HG03469 (cell line): ENCODE data around the gene TMEM38B.
"Not testable (repeated sequence)": the region's sequence is repeated elsewhere in the genome, so short reads cannot be mapped to it uniquely, and the experiment has no call there.

Source experiments
- ATAC-seq: cut with Tn5 transposase; IDR thresholded peaks from one replicate; pipeline ENCODE4 v1.9.1; 2021; ENCODE audit warnings: mild to moderate bottlenecking, moderate library complexity, moderate number of reproducible peaks; ENCODE audit not compliant: unreplicated experiment

Gene TMEM38B

GRCh38 chr9:105714020-105714331, 19.6 kb downstream of the TMEM38B start:
- no peak for ATAC-seq

DNA sequence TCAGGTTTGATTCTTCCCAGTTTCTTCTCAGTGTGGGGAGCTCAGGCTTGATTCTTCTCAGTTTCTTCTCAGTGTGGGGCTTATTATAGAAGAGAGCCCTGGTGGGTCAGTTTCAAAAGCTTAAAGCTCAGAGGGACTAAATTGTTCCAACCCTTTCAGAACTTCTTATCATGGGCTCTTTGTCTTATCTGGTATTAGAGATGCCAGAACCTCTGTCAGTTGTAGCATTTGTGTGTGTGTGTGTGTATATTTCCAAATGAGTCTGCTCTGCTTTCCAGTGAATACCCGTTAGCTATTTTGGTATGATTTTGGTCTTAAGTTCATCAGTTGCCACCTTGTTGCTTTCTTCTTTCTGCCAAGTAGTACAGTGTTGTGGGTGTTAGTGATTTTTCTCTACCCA, 21.8 kb downstream of the TMEM38B start:
- no peak for ATAC-seq

DNA sequence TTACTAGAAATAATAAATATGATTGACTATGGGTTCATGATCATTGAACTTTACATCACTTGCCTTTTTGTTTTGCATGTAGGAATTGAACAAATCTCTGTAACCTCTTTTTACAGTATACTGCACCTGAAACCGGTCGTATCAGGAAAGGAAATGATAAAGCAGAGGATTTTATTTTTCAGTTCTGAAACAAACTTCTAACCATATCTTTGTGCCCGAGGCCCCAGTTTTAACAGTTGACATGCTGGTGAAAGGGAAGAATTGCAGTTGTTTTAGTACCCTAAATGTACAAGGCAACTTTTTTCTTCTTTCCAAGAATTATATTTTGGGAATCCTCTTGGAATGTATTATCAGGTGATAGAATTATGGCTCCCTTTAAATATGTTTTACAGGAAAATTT, 27.8 kb downstream of the TMEM38B start:
- ATAC-seq = no peak

DNA sequence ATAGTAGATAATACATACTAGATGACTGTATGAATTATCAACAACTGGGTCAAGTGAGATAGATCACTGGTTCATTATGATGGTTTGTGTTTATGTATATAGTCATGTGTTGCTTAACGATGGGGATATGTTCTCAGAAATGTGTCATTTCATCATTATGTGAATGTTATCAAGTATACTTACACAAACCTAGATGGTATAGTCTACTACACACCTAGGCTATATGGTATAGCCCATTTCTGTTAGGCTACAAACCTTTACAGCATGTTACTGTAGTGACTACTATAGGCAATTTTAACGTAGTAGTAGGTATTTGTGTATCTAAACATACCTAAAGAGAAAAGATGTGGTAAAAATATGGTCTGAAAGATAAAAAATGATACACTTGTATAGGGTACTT, 31.0 kb downstream of the TMEM38B start:
- no peak for ATAC-seq

DNA sequence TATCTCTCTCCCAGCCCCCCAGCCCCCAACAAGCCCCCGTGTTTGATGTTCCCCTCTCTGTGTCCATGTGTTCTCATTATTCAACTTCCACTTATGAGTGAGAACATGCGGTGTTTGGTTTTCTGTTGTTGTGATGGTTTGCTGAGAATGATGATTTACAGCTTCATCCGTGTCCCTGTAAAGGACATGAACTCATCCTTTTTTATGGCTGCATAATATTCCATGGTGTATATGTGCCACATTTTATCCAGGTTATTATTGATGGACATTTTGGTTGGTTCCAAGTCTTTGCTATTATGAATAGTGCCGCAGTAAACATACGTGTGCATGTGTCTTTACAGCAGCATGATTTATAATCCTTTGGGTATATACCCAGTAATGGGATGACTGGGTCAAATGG, 33.9 kb downstream of the TMEM38B start:
- not testable (repeated sequence) for ATAC-seq

GRCh38 chr9:105731420-105731819, 37.1 kb downstream of the TMEM38B start:
- ATAC-seq = not testable (repeated sequence)

GRCh38 chr9:105735366-105735765, 41.0 kb downstream of the TMEM38B start:
- ATAC-seq = no peak

- ATAC-seq = no peak
These were observed 42.9 kb downstream of the TMEM38B start for GRCh38 chr9:105737205-105737604.

DNA sequence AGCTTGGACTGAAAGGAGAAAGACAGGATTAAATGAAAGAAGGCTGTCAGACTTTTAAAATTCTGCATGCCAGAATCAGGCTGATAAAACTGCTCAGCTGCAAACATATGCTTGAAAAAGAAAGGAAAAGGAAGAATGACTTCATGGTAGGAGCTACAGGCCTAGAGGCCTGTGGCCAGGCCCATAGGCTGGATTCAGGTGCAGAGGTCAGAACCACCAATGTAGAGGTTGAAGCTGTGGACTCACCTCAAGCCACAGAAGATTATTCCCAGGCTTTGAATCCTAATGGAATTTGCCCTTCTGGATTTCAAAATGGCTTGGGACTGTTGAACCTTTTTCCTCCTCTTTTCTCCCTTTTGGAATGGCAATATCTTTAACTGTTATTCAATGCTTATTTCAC, 47.7 kb downstream of the TMEM38B start:
- no peak for ATAC-seq

DNA sequence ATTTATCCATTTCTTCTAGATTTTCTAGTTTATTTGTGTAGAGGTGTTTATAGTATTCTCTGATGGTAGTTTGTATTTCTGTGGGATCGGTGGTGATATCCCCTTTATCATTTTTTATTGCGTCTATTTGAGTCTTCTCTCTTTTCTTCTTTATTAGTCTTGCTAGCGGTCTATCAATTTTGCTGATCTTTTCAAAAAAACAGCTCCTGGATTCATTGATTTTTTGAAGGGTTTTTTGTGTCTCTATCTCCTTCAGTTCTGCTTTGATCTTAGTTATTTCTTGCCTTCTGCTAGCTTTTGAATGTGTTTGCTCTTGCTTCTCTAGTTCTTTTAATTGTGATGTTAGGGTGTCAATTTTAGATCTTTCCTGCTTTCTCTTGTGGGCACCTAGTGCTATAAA, 53.0 kb downstream of the TMEM38B start:
- not testable (repeated sequence) for ATAC-seq

- ATAC-seq = no peak
These were observed 57.4 kb downstream of the TMEM38B start for GRCh38 chr9:105751761-105752160.

DNA sequence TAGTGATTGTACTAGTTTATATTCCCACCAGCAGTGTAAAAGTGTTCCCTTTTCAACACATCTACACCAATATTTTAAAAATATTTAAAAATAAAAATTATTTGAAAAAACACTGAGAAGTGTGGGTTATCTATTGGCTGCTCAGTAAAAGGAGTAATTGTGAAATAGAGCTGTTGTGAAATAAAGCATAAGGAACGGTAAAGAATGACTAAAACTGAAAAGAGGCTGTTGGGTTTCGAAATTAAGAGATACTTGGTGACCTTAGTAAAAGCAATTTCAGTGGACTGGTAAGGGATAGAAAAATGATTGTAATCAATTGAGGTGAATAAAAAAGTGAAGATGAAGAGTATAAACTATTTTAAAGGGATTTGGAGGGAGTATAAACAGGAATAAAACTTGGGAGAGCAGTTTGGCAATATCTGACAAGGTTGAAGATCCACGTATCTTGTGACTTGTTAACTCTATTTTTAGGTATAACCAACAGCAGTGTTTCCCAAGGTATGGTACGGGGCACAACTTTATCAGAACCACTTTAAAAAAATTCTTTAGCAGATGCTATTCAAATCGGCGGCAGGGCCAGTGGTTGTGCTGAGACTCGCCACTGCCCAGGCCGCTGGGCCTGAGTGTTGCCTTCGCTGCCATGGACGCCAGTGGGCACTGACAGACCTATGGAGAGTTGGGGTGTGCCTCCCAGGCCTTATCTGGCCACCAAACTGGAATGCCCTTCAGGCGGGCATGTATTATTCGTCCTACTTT, 63.3 kb downstream of the TMEM38B start:
- ATAC-seq = no peak

GRCh38 chr9:105760053-105760452, 65.7 kb downstream of the TMEM38B start:
- no peak for ATAC-seq

GRCh38 chr9:105782561-105783494, 88.5 kb downstream of the TMEM38B start:
- ATAC-seq = not testable (repeated sequence)

GRCh38 chr9:105783495-105783872, 89.1 kb downstream of the TMEM38B start:
- ATAC-seq = not testable (repeated sequence)

- not testable (repeated sequence) for ATAC-seq
These were observed 92.5 kb downstream of the TMEM38B start for GRCh38 chr9:105786796-105787195.

DNA sequence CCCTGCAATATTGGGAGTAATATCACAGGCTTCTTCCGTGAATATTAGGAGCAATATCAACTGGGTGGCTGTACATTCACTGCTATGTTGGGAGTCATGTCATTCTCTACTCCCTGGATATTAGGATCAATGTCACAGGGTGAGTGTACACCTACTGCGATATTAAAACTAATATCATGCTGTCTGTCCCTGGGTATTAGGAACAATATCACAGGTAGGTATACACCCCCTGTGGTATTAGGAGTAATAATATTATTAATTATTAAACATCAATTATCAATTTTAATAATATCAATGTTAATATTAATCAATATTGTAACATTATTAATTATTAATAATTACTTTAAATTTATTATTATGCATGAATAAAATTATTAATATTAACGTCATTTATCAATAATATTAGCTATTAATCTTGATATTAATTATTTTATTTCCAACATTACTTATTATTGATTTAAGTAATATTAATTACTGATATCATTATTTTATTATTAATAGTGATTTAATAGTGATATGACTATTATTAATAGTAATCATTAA, 121.9 kb downstream of the TMEM38B start:
- no peak for ATAC-seq

- no peak for ATAC-seq
These were observed 122.6 kb downstream of the TMEM38B start for GRCh38 chr9:105816981-105817380.

DNA sequence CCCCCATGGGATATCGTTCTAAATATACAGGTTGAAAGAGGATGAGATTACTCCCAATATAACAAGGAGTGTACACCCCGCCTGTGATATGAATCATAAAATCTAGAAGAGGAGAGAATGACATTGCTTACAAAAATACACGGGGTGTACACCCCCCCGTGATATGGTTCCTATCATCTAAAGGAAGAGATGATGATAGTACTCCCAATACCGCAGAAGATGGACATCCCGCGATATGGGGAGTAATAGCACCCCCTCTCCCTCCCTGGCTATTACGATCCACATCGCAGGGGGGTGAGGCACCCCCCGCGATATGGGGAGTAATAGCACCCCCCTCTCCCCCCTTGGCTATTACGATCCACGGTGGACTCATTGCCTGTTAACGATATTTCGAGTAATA, 124.6 kb downstream of the TMEM38B start:
- no peak for ATAC-seq

GRCh38 chr9:105822814-105823213, 128.5 kb downstream of the TMEM38B start:
- no peak for ATAC-seq
